Measurements from ENCODE around the gene TUBB1.
"Not testable (repeated sequence)": the region's sequence is repeated elsewhere in the genome, so short reads cannot be mapped to it uniquely, and the experiment has no call there.

TUBB1 gene

DNA sequence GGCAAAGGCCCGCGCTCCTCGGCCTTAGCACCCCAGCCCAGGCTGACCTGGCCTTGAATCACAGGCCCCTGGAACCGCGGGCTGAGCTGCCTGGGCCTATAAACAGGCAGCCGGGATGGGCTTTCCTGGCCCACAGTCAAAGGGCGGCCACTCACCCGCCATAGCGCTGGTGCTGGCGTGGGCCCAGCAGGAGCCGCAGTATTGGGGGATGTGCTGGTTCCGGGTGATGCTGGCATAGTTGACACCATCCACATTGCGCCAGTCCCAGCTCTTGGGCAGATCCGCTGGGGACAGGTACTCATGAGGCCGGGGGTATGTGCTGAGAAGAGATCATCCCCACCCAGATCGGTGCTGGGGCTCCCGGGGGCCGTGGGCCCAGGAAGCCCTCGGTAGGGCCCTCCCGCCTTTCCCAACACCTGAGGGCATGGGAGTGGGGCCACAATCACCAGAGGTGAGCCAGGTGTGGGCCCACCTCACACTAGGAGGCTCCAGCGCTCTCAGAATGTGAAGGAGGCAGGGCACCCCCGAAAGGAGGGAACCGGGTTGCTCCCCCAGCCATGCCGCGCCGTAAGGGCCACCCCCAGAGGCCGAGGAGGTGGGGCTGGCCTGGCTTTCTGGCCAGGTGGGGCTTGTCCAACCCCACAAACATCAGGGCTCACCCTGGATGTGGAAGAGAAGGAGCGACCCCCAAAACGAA lies 12.9 kb upstream of the TUBB1 start:
- no peak for DNase-seq (ENCODE audit: low read depth)

GRCh38 chr20:59006864-59007664 lies 12.2 kb upstream of the TUBB1 start, which contains the start of gene CTSZ:
TSS of gene CTSZ (minus strand) at chr20:59007254. CDS start at chr20:59007128, 126 bp downstream.
- DNase-seq (ENCODE audit: low read depth) = peak; percentile 40

DNA sequence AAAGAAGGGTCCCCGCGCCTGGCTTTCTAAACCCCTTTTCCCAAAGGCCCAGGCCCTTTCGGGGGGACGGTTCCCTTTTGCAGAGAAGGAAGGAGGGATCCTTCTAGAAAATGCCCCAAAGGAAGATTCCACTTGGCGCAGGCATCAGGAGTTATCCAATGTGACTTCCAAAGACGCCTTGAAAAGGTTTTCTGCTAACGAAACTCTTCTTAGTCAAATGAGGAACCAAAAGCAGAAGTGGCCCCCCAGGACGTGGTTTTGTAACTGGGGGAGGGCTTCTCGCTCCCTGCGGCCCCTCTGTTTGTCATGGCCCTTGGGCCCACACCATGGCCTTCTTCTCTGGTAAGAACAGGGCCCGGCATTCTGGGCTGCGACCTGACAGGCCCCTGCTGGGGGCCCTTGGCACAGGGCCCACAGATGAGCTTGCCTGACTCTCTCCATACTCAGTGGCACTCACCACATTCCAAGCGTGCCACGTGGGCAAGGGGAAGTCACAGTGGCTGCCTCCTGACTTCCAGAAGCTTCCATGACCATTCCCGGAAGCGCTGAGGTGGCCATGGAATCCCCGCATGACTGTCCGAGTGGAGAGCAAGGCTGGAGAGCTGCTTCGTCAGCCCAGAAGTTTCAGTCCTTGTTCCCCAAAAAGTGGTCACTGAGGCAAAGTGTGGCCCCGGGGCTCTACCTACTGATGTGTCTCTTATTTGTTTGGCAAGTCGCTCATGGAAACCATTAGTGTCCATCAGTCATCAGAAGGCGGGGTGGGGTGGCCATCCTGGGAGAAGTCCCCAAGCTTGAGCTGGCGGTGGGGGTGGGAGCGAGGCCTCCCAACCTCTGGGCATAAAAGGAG lies 11.3 kb upstream of the TUBB1 start:
- no peak for DNase-seq (ENCODE audit: low read depth)

GRCh38 chr20:59008715-59009336 lies 10.4 kb upstream of the TUBB1 start:
- no peak for DNase-seq (ENCODE audit: low read depth)

- no peak for DNase-seq (ENCODE audit: low read depth)
Observed at GRCh38 chr20:59010321-59010994, 8.8 kb upstream of the TUBB1 start.

GRCh38 chr20:59010995-59011873 lies 8.0 kb upstream of the TUBB1 start:
- DNase-seq (ENCODE audit: low read depth) = no peak

DNA sequence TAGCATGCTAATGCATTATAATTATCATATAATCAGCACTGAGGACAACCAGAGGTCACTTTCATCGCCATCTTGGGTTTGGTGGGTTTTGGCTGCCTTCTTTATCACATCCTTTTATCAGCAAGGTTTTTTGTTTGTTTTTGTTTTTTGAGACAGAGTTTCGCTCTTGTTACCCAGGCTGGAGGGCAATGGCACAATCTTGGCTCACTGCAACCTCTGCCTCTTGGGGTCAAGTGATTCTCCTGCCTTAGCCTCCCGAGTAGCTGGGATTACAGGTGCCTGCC lies 7.4 kb upstream of the TUBB1 start:
- not testable (repeated sequence) for DNase-seq (ENCODE audit: low read depth)

DNA sequence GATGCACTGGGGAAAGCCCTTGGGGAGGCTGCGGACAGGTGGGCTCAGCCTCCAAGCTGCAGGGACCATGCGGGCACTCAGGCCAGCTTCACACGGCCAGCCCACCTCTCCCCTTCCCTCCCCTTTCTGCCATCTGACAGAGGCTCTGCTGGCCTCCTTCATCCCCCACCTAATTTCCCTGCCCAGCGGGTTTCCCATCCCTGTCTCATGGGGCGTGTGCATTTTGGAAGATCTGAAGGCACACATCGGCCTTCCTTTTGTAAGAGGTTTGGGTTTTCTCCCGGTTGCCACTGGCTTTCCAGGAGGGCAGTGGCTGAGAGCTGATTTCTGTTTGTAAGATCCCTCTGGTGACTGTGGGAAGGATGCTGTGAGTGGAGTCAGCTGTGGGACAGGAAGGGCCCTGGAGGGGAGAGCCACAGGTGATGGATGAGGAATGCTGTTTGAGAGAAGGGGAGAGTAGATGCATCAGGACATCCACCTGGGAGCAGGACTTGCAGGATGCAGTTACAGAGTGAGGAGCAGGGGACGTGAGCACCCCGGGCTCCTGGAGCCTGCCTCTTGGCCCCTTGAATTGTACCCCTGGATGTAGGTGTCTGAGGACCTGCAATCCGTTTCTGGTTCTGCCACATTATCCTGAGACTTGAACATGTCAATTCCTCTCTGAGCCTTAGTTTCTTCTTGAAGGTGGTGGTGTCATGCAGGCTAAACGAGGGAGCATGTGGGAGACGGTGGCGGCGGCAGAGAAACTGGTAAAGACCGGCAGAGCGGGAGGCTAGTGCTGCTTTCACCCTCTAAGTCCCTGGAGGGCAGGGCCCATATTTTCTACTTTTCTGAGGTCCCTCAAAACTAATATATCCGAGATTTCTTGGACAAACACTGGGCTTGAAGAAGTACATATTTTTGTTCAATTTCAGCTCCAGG lies 5.9 kb upstream of the TUBB1 start:
- DNase-seq (ENCODE audit: low read depth) = no peak

DNA sequence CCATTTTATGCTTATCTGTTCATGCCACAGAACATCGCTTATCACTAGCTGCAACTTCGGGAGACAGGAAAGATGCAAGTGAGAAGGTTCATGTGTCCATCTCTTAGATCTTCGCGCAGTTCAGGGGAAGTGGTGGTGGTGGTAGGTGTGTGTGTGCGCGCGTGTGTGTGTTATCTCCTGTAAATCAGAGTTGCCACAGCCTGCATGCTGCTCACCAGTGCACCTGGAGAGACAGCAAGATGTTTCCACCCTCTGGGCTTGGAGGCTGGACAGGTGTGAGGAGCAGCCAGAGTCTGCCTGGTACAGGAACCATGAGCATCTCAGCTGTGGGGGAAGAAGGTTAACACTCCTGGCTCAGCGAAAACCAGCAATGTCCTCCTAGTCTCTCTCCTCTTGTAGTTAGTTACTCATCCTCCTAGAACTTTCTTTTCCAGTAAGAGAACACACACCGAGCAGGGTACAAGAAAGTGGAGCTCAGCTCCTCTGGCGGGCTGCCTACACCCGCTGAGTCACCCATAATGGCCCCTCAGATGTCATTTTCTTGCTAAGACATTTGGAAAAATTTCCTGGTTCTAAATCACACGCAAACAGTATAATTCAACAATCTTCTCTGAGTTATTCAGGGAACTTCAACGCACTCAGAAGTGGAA lies 5.1 kb upstream of the TUBB1 start:
- DNase-seq (ENCODE audit: low read depth) = no peak

DNA sequence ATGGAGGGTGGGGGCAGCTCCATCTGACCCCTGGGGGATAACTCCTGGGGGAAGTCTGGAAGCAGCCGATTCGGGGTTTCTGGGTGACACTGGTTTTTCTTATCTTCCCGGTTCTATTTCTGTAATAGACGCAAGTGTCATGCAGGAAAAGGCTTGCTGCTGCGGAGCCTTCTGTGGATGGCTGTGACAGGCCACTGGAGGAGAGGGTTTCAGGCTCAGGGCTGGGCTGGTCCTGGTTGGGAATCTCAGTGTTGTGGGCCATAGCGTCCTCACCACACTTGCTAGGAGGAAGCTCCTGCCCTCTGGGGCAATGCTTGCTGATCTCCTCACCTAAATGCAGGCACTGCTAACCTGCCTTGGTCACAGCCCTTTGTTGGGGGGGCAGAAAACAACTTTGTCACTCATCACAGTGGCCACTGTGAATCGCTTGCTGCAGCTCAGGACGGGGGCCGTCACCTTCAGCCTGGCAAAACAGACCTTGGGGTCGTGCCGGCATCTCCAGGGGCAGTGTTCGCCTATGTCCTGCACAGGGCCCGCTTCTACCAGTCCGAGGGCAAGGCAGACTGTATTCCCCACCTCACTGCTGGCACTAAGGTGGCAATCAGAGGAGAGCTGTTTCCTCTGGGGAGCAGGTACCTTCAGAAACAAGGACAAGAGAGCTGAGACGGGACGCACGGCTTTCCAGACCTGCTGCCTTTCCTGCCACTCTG lies 4.4 kb upstream of the TUBB1 start:
- DNase-seq (ENCODE audit: low read depth) = no peak

DNA sequence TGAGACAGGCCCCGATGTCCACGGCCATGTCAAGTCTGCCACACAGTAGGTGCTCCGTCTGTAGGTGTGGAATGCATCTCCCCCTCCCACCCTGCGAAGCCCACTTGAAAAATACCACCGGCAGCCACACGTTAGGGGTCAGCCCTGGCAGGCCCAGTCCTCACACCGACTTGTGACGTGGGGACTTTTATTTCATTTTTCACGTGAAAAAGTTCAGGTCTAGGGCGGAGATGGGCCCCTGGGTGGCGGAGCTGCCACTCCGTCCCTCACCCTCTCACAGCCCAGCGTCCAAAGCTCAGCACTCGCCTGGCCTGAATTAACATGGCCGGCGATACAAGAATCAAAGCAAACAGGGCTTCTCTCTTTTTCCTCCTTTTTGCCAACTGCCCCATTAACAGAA lies 3.8 kb upstream of the TUBB1 start:
- no peak for DNase-seq (ENCODE audit: low read depth)

DNA sequence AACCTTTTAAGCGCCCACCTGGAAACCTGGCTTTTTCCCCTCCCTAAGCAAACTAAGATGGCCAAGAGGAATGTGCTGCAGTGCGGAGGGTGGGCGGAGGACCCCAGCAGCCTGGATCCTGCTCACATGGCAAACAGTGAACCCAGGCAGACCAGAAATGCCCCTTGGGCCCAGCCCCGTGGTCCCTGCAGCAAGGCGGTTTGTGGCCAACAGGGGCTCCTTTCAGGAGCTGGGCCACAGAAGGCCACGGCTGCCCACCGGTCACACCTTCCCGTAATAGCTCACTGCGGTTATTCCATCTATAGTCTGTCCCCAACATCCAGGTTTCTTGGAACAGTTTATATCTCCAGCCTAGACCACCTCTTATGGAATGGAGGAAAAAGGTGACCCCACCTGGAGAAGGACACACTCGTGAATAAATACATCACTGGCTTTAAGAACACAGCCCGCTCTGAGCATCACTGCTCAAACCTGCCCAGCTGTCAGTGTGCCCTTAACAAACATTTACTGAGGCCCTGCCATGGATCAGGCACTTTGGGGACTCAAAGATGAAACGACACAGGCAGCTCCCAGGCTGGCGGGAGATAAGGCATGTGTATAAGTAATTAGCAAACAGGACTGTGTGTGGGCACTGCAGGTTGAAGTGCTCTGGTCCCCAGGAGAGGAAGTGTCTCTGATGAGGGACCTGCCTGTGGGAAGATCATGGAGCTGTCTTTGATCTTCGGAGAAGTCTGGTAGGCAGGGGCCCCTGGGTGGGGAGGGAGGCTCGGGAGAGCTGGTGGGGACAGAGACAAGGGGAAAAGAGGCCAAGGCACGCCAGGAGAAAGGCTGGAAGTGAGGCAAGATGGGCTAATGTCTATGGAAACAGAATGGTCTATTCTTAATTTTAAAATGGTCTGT lies 3.2 kb upstream of the TUBB1 start:
- DNase-seq (ENCODE audit: low read depth) = no peak

GRCh38 chr20:59016795-59017492 lies 2.3 kb upstream of the TUBB1 start:
- DNase-seq (ENCODE audit: low read depth) = no peak

DNA sequence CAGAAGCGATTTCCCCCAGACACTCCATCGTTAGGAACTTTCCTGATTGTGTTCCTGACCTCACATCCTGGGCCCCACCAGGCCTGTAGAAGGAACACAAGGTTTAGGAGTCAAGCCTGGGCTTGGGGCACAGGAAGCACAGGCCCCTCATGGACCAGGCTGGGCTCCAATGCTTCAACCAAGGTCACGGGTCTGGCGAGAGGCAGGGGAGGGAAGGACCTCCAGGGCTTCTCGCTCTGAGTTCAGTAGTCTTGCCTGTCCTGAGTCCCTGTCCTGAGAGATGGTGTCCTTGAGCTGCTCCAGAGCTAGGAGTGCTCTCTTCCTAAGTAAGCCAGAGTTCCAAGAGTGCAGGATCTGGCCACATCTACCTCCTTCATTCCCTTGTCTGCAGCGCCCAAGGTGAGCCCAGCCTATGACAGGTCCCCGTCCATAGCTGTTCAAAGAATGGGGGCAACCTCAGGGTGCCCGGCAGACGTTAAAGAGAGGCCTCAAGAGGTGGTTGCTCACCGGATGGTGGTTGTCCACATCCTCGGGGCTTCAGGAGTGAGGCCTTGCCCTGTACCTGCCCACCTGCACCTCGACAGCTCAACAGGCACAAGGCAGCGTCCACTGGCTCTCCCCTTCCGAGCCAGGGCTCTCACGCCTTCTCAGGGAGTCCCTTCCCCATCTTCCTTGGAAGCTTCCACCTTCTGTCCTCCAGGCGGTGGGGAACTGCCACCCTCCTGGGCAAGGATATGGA lies 1.6 kb upstream of the TUBB1 start:
- no peak for DNase-seq (ENCODE audit: low read depth)

DNA sequence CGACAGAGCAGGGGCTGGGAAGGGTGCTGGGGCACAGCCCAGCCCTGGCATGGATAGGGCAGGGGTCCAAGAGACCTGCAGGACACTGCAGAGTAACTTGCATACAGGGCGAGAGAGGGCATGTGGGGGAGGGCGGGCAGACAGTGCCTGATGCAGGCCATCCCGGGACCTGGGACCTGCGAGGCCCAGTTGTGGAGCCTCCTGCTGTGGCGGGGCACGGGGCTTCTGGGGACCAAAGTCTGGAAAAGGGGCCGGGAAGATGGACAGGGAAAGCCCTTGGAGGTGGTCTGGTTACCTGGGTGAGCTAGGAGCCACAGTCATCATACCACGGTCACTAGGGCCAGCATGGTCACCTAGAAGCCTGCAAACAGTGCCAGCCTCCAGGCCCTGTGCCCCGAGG lies 412 bp upstream of the TUBB1 start:
- no peak for DNase-seq (ENCODE audit: low read depth)

DNA sequence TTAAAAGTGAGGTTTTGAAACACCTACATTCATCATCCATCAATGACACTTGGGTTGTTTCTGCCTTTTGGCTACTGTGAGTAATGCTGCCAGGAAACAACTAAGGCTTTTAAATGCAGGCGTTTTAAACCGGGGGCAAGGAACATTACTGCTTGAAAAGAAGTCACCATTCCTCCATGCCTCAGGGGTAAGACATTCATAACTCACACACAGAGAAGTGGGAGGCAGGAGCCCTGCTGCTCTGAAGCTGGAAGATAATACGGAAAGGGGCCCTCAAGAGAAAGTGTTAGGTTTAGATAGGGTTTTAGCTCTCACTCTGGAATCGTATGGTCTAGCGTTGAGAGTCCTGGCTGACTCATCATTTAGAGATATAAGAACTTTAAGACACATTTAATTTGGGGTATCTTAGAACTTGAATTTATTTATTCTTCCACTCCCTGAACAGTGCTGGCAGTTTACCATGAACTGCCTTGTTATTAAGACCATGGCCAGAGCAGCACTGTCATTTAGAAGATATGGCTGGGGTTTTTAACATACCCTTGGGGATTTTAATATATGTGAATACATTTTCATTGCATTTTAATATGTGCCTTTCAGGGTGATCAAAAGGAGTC lies 1.8 kb downstream of the TUBB1 start:
- no peak for DNase-seq (ENCODE audit: low read depth)
